K562 (cell line): Measurements from ENCODE around the gene UCP3. TPM values are rescaled to one million over a fixed set of nuclear protein-coding genes. Genes with fewer than 3 reads are reported as not detected.

Experiments used
- ATAC-seq: fragments of 200-7000 bp; cut with Tn5 transposase; 3 replicates; pipeline ENCODE4 v1.9.1; 2020; ENCODE audit warnings: moderate library complexity
- BruUV-seq: library from RNA; stranded (reverse); fragments of 400-500 nt; replicated peaks from 2 replicates; lab custom pipeline; 2021; lab: Mats Ljungman, UMichigan
- CTCF ChIA-PET: fragments of 300-600 bp; formaldehyde crosslinking; extraction: SDS; loops from one replicate; lab custom pipeline; 2021; ENCODE audit warnings: low intra/inter-chr PET ratio; lab: Yijun Ruan, JAX
- POLR2A ChIA-PET: fragments of 300-600, 350-650 bp; sonication (Branson Sonifier 250); formaldehyde crosslinking; extraction: SDS; loops from one replicate; lab custom pipeline; 2021; ENCODE audit warnings: antibody characterized with exemption, inconsistent platforms; lab: Yijun Ruan, JAX
- DNase-seq, 4 experiments: peaks; one replicate each; pipeline versions ENCODE4 v3.0.0 to v3.0.0-alpha.2; 2011 to 2018; ENCODE audit warnings: low spot score in 3 of 4, mixed read lengths in 3 of 4; ENCODE audit errors: extremely low read depth in 1 of 4
- FAIRE-seq: peaks from 2 replicates; lab custom pipeline; 2011; peaks lifted over from hg19 to GRCh38; lab: Jason Lieb, UNC
- H2AFZ ChIP-seq: 2 replicates; pipeline ENCODE4 v1.6.0; 2011; ENCODE audit warnings: low read depth, low read length, control low read depth, inconsistent platforms
- H3K27ac ChIP-seq: fragments of 200-600 bp; 3 replicates; pipeline ENCODE4 v1.8.0; 2011; ENCODE audit warnings: low read depth, mild to moderate bottlenecking, control low read depth, inconsistent platforms, low read length, moderate library complexity, mixed read lengths; ENCODE audit errors: extremely low read depth
- H3K27me3 ChIP-seq, 2 experiments: fragments of 300-600 bp in 1 of 2; 2 replicates in 1 of 2; 3 replicates in 1 of 2; pipeline versions ENCODE4 v1.6.0 to v1.8.0; 2011; ENCODE audit warnings: inconsistent platforms in 2 of 2, low read length in 2 of 2, mild to moderate bottlenecking in 1 of 2, mixed read lengths in 1 of 2, moderate library complexity in 1 of 2; ENCODE audit not compliant: control insufficient read depth in 2 of 2, insufficient read depth in 2 of 2
- H3K36me3 ChIP-seq: fragments of 300-600 bp; 3 replicates; pipeline ENCODE4 v1.8.0; 2011; ENCODE audit warnings: mild to moderate bottlenecking, low read length, inconsistent platforms; ENCODE audit not compliant: control insufficient read depth, insufficient read depth
- H3K4me1 ChIP-seq, 2 experiments: fragments of 200-600 bp in 1 of 2; replicated peaks in 1 of 2; 2 replicates in 1 of 2; 3 replicates in 1 of 2; pipeline versions ENCODE4 v1.5.1 to v1.8.0; 2011; ENCODE audit warnings: inconsistent platforms in 2 of 2, low read length in 2 of 2, mild to moderate bottlenecking in 1 of 2, mixed read lengths in 1 of 2, moderate library complexity in 1 of 2; ENCODE audit not compliant: control insufficient read depth in 2 of 2, insufficient read depth in 2 of 2
- H3K4me2 ChIP-seq: 2 replicates; pipeline ENCODE4 v1.6.1; 2011; ENCODE audit warnings: low read length, control low read depth, inconsistent platforms, mixed read lengths; ENCODE audit not compliant: insufficient read depth
- H3K4me3 ChIP-seq: fragments of 200-600 bp; sonication (generic), shearing (Covaris generic); 2 replicates; pipeline ENCODE4 v1.5.1; 2016; ENCODE audit warnings: control low read depth, inconsistent platforms
- H3K79me2 ChIP-seq: fragments of 200-600 bp; 3 replicates; pipeline ENCODE4 v1.8.0; 2011; ENCODE audit warnings: low read length, inconsistent platforms; ENCODE audit not compliant: control insufficient read depth, insufficient read depth
- H3K9ac ChIP-seq, 2 experiments: 2 replicates each; pipeline versions ENCODE4 v1.6.0 to v1.6.1; 2011; ENCODE audit warnings: low read depth in 2 of 2, low read length in 2 of 2, control low read depth in 1 of 2, inconsistent platforms in 1 of 2, mild to moderate bottlenecking in 1 of 2, mixed read lengths in 1 of 2; ENCODE audit not compliant: insufficient read depth in 1 of 2
- H3K9me1 ChIP-seq: one replicate; pipeline ENCODE4 v1.6.0; 2011; ENCODE audit warnings: inconsistent platforms, mild to moderate bottlenecking, low read length, moderate library complexity; ENCODE audit not compliant: control insufficient read depth, insufficient read depth
- H3K9me3 ChIP-seq: replicated peaks from 2 replicates; pipeline ENCODE4 v1.5.1; 2011; ENCODE audit warnings: low read depth, low read length, inconsistent platforms; ENCODE audit not compliant: control insufficient read depth, insufficient read depth
- H4K20me1 ChIP-seq: replicated peaks from 2 replicates; pipeline ENCODE4 v1.6.1; 2011; ENCODE audit warnings: low read length, inconsistent platforms, mixed read lengths; ENCODE audit not compliant: control insufficient read depth, insufficient read depth
- FOXK2 ChIP-seq, 2 experiments: fragments of 450-650 bp; IDR thresholded peaks in 1 of 2; conservative IDR thresholded peaks in 1 of 2; 2 replicates each; pipeline ENCODE4 v1.6.1; 2016; ENCODE audit warnings: low read depth in 2 of 2, mild to moderate bottlenecking in 1 of 2
- HDAC2 ChIP-seq: fragments of 450-650 bp; IDR thresholded peaks from 2 replicates; pipeline ENCODE4 v1.6.1; 2016; ENCODE audit warnings: mild to moderate bottlenecking
- ID3 ChIP-seq, 2 experiments: fragments of 250-450 bp in 1 of 2; fragments of 450-650 bp in 1 of 2; sonication (Bioruptor Pico) in 1 of 2; IDR thresholded peaks; 2 replicates each; pipeline versions ENCODE4 v1.6.1 to v1.8.0; 2016 to 2021; ENCODE audit warnings: mild to moderate bottlenecking in 2 of 2, moderate library complexity in 2 of 2, missing compliant biosample characterization in 1 of 2, missing genetic modification characterization in 1 of 2
- NFIC ChIP-seq: fragments of 450-650 bp; IDR thresholded peaks from 2 replicates; pipeline ENCODE4 v1.6.1; 2017; ENCODE audit warnings: mild to moderate bottlenecking, inconsistent platforms
- PTTG1 ChIP-seq: fragments of 450-650 bp; IDR thresholded peaks from 2 replicates; pipeline ENCODE4 v1.6.1; 2016; ENCODE audit warnings: low read depth, mild to moderate bottlenecking, missing genetic modification characterization, missing compliant biosample characterization
- RBBP5 ChIP-seq: fragments of 200-600 bp; sonication (generic); IDR thresholded peaks from 2 replicates; pipeline ENCODE4 v1.6.1; 2012; ENCODE audit warnings: borderline replicate concordance, mild to moderate bottlenecking, low read length, control low read depth, inconsistent platforms; ENCODE audit not compliant: insufficient read depth, poor library complexity, severe bottlenecking
- TAF9B ChIP-seq: fragments of 450-650 bp; IDR thresholded peaks from 2 replicates; pipeline ENCODE4 v1.6.1; 2018; ENCODE audit warnings: mild to moderate bottlenecking; ENCODE audit not compliant: partially characterized antibody
- ZBTB12 ChIP-seq: fragments of 250-450 bp; sonication (Bioruptor Pico); IDR thresholded peaks from 2 replicates; pipeline ENCODE4 v1.4.0; 2020
- ZBTB17 ChIP-seq: fragments of 450-650 bp; formaldehyde crosslinking; IDR thresholded peaks from 2 replicates; pipeline ENCODE4 v1.4.0; 2020; ENCODE audit warnings: mild to moderate bottlenecking
- ZNF253 ChIP-seq: fragments of 250-450 bp; sonication (Bioruptor Pico); conservative IDR thresholded peaks from 2 replicates; pipeline ENCODE4 v1.6.1; 2021; ENCODE audit warnings: mild to moderate bottlenecking
- WGBS: fragments of 100-300 bp; shearing (Covaris generic); methylation state at CpG from one replicate; pipeline ENCODE4 v1.1.6; 2016; ENCODE audit warnings: low coverage, mixed read lengths; ENCODE audit not compliant: insufficient coverage; ENCODE audit errors: missing lambda C conversion rate; 5-methylcytosine and 5-hydroxymethylcytosine counted together
- in situ Hi-C: fragments of 300-500 bp; cut with MboI; formaldehyde crosslinking; loops from 4 replicates; pipeline ENCODE4 v1.15.0; 2018; ENCODE audit warnings: inconsistent platforms, mixed read lengths
- intact Hi-C: fragments of 100-400 bp; cut with micrococcal nuclease; formaldehyde crosslinking; loops from 2 replicates; pipeline ENCODE4 v1.14.2; 2022
- polyA plus RNA-seq, 8 experiments: library from polyadenylated mRNA; depleted of rRNA in 4 of 8; stranded (reverse) in 5 of 8; unstranded in 3 of 8; fragments of >200 nt; fragmentation: Nextera tagmentation in 2 of 8; fragmentation: Illumina TruSeq in 1 of 8; extraction: Ambion mirVana in 2 of 8; extraction: Trizol in 1 of 8; gene quantifications; 2 replicates each; pipeline versions ENCODE4 v1.2.1 to v1.2.3, GENCODE V29; 2011 to 2014; ENCODE audit warnings: inconsistent platforms in 1 of 8, missing spikeins in 1 of 8
- total RNA-seq, 7 experiments: library from RNA; depleted of rRNA in 6 of 7; stranded (reverse); fragments of >200 nt in 6 of 7; fragmentation: Illumina TruSeq in 2 of 7; extraction: Trizol in 2 of 7; gene quantifications; 2 replicates each; pipeline versions ENCODE4 v1.2.1 to v1.2.3, GENCODE V29; 2011 to 2021; ENCODE audit warnings: low replicate concordance in 1 of 7

Gene UCP3
- total and polyA plus RNA-seq, 9 of the 15 experiments (the other 6 are each of a cell fraction or from before 2014, with no cell fraction given), result 0.05 to 0.65 (median 0.25) TPM; not detected in 2

- TF ChIP-seq ZBTB12, result 0 out of 2 replicates have a peak, but pooled peaks have one; percentile 24
- peak; percentile 42; the same call in 1 of the 2 replicates for TF ChIP-seq PTTG1 (tag)
- no peak for TF ChIP-seq ID3 (CRISPR knock-in tag; IDR thresholded peaks at IDR 0.05)
- TF ChIP-seq ID3 (tag; IDR thresholded peaks at IDR 0.05), result 0 out of 2 replicates have a peak, but pooled peaks have one; percentile 22
These were observed 6.1 kb downstream of the UCP3 start (continued) for GRCh38 chr11:74002832-74003231.

GRCh38 chr11:74001822-74002286 is 7.0 kb downstream of the UCP3 start:
- H3K9ac ChIP-seq, result peak overlapping the region in 1 of 2 experiments; percentile 72; a peak in 2 of 4 replicates
- H3K9me1 ChIP-seq, result no peaks in the 10 kb centered on the region
- in situ Hi-C loops (no loop called here), intact Hi-C loops (no loop called here)
- no peak overlapping the region for H3K27ac ChIP-seq
- H3K4me3 ChIP-seq, result no peak overlapping the region
- POLR2A ChIA-PET, result interaction anchor here (0.6 to 1.7 kb wide), 8 partner anchors 8 to 33 kb away, joined by 3 to 8 read pairs (median 4); no protein-coding TSS in a partner anchor
- H2AFZ ChIP-seq, result no peak overlapping the region; the same call in 1 of the 2 replicates
- H4K20me1 ChIP-seq, result no peaks in the 10 kb centered on the region
- TF ChIP-seq NFIC, result peak; percentile 30; the same call in 1 of the 2 replicates
- no peak for TF ChIP-seq HDAC2
- no peak for TF ChIP-seq FOXK2 (conservative IDR thresholded peaks at IDR 0.05 in 1 of 2, IDR thresholded peaks at IDR 0.05 in 1 of 2; ENCODE audit: low read depth in 2 of 2)
- TF ChIP-seq TAF9B, result no peak
- TF ChIP-seq ZBTB17 (CRISPR knock-in tag), result no peak
- no peak for TF ChIP-seq RBBP5
- no peak for TF ChIP-seq ZNF253 (CRISPR knock-in tag)
- no peaks in the 10 kb centered on the region for H3K36me3 ChIP-seq
- FAIRE-seq (no peak), ATAC-seq (0 out of 3 replicates have a peak, but pooled peaks have one; percentile 6), DNase-seq (no peak)
- no peak overlapping the region for H3K4me2 ChIP-seq
- H3K4me1 ChIP-seq, result peaks cover 21 to 31% of the 10 kb centered on the region in 2 experiments; a peak in 4 of 5 replicates
- CTCF ChIA-PET, result no interaction called here
- BruUV-seq, result no TSS peak
- no peaks in the 10 kb centered on the region for H3K27me3 ChIP-seq
- WGBS, result 28% methylated on average over 7 of the region's 7 CpGs
- H3K9me3 ChIP-seq, result no peaks in the 10 kb centered on the region
- no peaks in the 10 kb centered on the region for H3K79me2 ChIP-seq
